Activated T-cell treated with anti-CD3 and anti-CD28 coated beads for 48 hours (primary cell): ENCODE results near the gene EXOC7.

Experiments
- DNase-seq: peaks from one replicate; pipeline ENCODE4 v3.0.0-alpha.2; 2020; ENCODE audit warnings: low read depth

EXOC7 gene

GRCh38 chr17:76138234-76138895, 34.8 kb upstream of the EXOC7 start:
- no peak for DNase-seq

GRCh38 chr17:76137351-76138233, 34.0 kb upstream of the EXOC7 start:
- no peak for DNase-seq

- no peak for DNase-seq
These were observed 33.4 kb upstream of the EXOC7 start for GRCh38 chr17:76137001-76137350.

- DNase-seq, result no peak
These were observed 32.9 kb upstream of the EXOC7 start for GRCh38 chr17:76136276-76137000.

- DNase-seq, result no peak
These were observed 32.2 kb upstream of the EXOC7 start for GRCh38 chr17:76135810-76136188.

- DNase-seq, result no peak
These were observed 31.6 kb upstream of the EXOC7 start for GRCh38 chr17:76134911-76135809.

- DNase-seq, result no peak
These were observed 29.2 kb upstream of the EXOC7 start for GRCh38 chr17:76132574-76133338.

GRCh38 chr17:76131692-76132573, 28.3 kb upstream of the EXOC7 start:
- DNase-seq, result no peak

- no peak for DNase-seq
These were observed 27.6 kb upstream of the EXOC7 start for GRCh38 chr17:76131051-76131691.

- no peak for DNase-seq
These were observed 26.9 kb upstream of the EXOC7 start for GRCh38 chr17:76130473-76130872.

- DNase-seq, result no peak
These were observed 22.3 kb upstream of the EXOC7 start for GRCh38 chr17:76125922-76126321.

GRCh38 chr17:76125391-76125675, 21.7 kb upstream of the EXOC7 start:
- DNase-seq, result no peak

GRCh38 chr17:76124582-76125390, 21.2 kb upstream of the EXOC7 start:
- DNase-seq, result no peak

- DNase-seq, result no peak
These were observed 20.4 kb upstream of the EXOC7 start for GRCh38 chr17:76123749-76124581.

GRCh38 chr17:76123191-76123499, 19.6 kb upstream of the EXOC7 start:
- no peak for DNase-seq

GRCh38 chr17:76122431-76123190, 19.0 kb upstream of the EXOC7 start:
- no peak for DNase-seq

GRCh38 chr17:76121932-76122430, 18.4 kb upstream of the EXOC7 start:
- DNase-seq, result no peak
